ENCODE measurements around the gene SSTR5.

SSTR5 gene

DNA sequence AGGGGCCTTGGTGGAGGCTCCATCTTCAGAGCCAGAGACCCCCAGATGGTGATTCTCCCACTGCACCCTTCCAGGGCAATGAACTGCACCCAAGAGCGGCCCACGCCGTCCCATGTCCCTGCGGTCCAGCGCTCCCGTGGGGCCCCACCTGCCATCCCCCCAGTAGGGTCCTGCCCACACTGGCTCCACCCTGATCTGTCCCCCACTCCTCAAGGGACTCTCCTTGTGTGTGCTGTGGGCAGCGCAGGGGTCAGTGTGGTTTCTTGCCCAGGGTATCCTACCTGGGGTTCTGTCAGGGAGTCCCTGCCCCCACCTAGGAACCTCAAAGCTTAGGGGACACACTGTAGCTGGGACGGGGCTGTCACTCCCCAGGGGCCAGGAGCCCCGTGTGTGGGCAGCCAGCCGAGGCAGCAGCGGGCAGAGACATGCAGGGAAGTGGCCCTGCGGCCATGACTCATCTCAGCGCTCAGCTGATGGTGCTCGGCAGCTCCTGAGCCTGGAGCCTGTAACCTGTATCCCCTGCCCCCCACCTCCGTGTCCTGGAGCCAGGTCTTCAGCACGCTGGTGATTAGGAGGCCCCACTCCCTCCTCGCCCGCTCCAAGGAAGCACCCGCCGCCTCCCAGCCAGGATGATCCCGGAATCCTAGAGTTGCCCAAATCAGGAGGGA is 35.7 kb upstream of the SSTR5 start:
- H3K9ac ChIP-seq (ENCODE audit: low read length), result no peak overlapping the region
- H2AFZ ChIP-seq (ENCODE audit: insufficient read depth, low read length, poor library complexity), result no peak overlapping the region
- no peak overlapping the region for H3K23ac ChIP-seq (ENCODE audit: low read length)
- no peaks in the 10 kb centered on the region for H3K79me2 ChIP-seq (ENCODE audit: control insufficient read depth, insufficient read depth, low read length, poor library complexity)
- H3K36me3 ChIP-seq (ENCODE audit: control insufficient read depth in 1 of 2, insufficient read depth in 2 of 2, low read length in 2 of 2), result no peaks in the 10 kb centered on the region
- H4K8ac ChIP-seq (ENCODE audit: low read depth, low read length), result no peak overlapping the region
- no peak overlapping the region for H3K27ac ChIP-seq (ENCODE audit: low read depth, low read length)
- H3K9me3 ChIP-seq (ENCODE audit: insufficient read depth, low read depth, low read length), result peaks cover 36% of the 10 kb centered on the region
- no peak overlapping the region for H3K4me3 ChIP-seq (ENCODE audit: low read depth, low read length)
- no peak overlapping the region for H3K14ac ChIP-seq (ENCODE audit: low read length)
- no peak overlapping the region for H4K91ac ChIP-seq (ENCODE audit: low read depth, low read length)
- H3K18ac ChIP-seq (ENCODE audit: low read length), result no peak overlapping the region
- H3K4ac ChIP-seq (ENCODE audit: low read depth, low read length), result no peak overlapping the region
- no peaks in the 10 kb centered on the region for H3K79me1 ChIP-seq (ENCODE audit: low read length)
- DNase-seq, result no peak
- H3K27me3 ChIP-seq (ENCODE audit: insufficient read depth, low read length), result no peaks in the 10 kb centered on the region
- no peak overlapping the region for H2AK5ac ChIP-seq (ENCODE audit: low read length)
- no peak overlapping the region for H3K4me2 ChIP-seq (ENCODE audit: low read length)
- no peak overlapping the region for H4K12ac ChIP-seq (ENCODE audit: low read depth, low read length)
- H2BK120ac ChIP-seq (ENCODE audit: insufficient read depth, low read length, poor library complexity), result no peak overlapping the region
- H3K4me1 ChIP-seq (ENCODE audit: control insufficient read depth in 1 of 2, insufficient read depth in 2 of 2, low read length in 2 of 2), result peaks cover 3 to 4% of the 10 kb centered on the region in 2 experiments
- WGBS (ENCODE audit: extremely low coverage, insufficient coverage, insufficient read length), result no CpG with 5 or more reads among the region's 21 CpGs
- H2BK12ac ChIP-seq (ENCODE audit: low read length), result no peak overlapping the region
- H2BK5ac ChIP-seq (ENCODE audit: low read depth, low read length, poor library complexity), result no peak overlapping the region

DNA sequence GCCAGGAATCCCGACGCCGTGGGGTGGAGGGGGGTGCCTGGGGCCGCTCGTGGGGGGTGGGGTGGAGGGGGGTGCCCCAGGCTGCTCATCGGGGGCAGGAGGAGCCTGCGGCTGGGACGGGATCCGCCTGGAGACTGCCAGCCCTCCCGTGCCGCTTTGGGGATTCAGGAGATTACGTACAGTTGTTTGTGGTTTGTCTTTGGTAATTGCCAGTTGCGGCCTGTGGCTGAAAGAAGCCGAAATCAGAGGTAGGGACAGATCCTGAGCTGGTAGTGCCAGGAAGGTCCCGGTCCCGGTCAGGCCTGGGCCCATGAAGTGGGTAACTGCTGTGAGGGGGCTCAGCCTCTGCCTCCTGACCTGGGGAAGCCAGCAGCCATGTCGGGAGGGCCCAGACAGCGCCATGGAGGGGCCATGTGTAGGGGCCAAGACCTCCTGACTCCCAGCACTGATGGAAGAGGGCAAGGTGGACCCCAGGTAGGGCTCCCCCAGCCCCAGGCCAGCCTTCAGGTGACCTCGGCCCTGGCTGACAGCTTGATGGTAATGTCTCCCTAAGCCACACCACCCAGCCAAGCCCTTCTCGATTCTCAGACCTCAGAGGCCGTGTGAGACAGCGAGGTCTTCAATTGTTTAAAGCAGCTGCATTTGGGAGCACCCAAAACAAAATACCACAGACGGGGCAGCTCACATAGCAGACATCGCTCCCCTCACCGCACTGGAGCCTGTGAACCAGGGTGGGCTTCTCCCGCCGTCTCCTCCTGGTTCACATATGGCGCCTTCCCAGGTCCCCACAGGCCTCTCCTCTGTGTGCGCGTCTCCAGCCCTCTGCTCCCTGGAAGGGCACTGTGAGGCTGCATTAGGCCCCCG is 34.9 kb upstream of the SSTR5 start:
- H2BK5ac ChIP-seq (ENCODE audit: low read depth, low read length, poor library complexity), result no peak overlapping the region
- H3K27me3 ChIP-seq (ENCODE audit: insufficient read depth, low read length), result no peaks in the 10 kb centered on the region
- H3K9ac ChIP-seq (ENCODE audit: low read length), result no peak overlapping the region
- H4K12ac ChIP-seq (ENCODE audit: low read depth, low read length), result no peak overlapping the region
- peaks cover 37% of the 10 kb centered on the region for H3K9me3 ChIP-seq (ENCODE audit: insufficient read depth, low read depth, low read length)
- no peaks in the 10 kb centered on the region for H3K79me2 ChIP-seq (ENCODE audit: control insufficient read depth, insufficient read depth, low read length, poor library complexity)
- no peak overlapping the region for H3K27ac ChIP-seq (ENCODE audit: low read depth, low read length)
- H3K36me3 ChIP-seq (ENCODE audit: control insufficient read depth in 1 of 2, insufficient read depth in 2 of 2, low read length in 2 of 2), result no peaks in the 10 kb centered on the region
- H2BK12ac ChIP-seq (ENCODE audit: low read length), result no peak overlapping the region
- no CpG with 5 or more reads among the region's 31 CpGs for WGBS (ENCODE audit: extremely low coverage, insufficient coverage, insufficient read length)
- H2BK120ac ChIP-seq (ENCODE audit: insufficient read depth, low read length, poor library complexity), result no peak overlapping the region
- no peak overlapping the region for H3K4ac ChIP-seq (ENCODE audit: low read depth, low read length)
- H3K4me3 ChIP-seq (ENCODE audit: low read depth, low read length), result no peak overlapping the region
- no peak overlapping the region for H2AFZ ChIP-seq (ENCODE audit: insufficient read depth, low read length, poor library complexity)
- no peak overlapping the region for H4K91ac ChIP-seq (ENCODE audit: low read depth, low read length)
- no peaks in the 10 kb centered on the region for H3K79me1 ChIP-seq (ENCODE audit: low read length)
- H2AK5ac ChIP-seq (ENCODE audit: low read length), result no peak overlapping the region
- H3K23ac ChIP-seq (ENCODE audit: low read length), result no peak overlapping the region
- DNase-seq, result no peak
- peaks cover 3 to 4% of the 10 kb centered on the region in 2 experiments for H3K4me1 ChIP-seq (ENCODE audit: control insufficient read depth in 1 of 2, insufficient read depth in 2 of 2, low read length in 2 of 2)
- H3K14ac ChIP-seq (ENCODE audit: low read length), result no peak overlapping the region
- no peak overlapping the region for H3K4me2 ChIP-seq (ENCODE audit: low read length)
- no peak overlapping the region for H3K18ac ChIP-seq (ENCODE audit: low read length)
- no peak overlapping the region for H4K8ac ChIP-seq (ENCODE audit: low read depth, low read length)

- no peak overlapping the region for H2AFZ ChIP-seq (ENCODE audit: insufficient read depth, low read length, poor library complexity)
- H4K12ac ChIP-seq (ENCODE audit: low read depth, low read length), result no peak overlapping the region
- H3K4me1 ChIP-seq (ENCODE audit: control insufficient read depth in 1 of 2, insufficient read depth in 2 of 2, low read length in 2 of 2), result peaks cover 3 to 4% of the 10 kb centered on the region in 2 experiments
- H2BK5ac ChIP-seq (ENCODE audit: low read depth, low read length, poor library complexity), result no peak overlapping the region
- H3K23ac ChIP-seq (ENCODE audit: low read length), result no peak overlapping the region
- no peak overlapping the region for H3K9ac ChIP-seq (ENCODE audit: low read length)
- no peak overlapping the region for H4K91ac ChIP-seq (ENCODE audit: low read depth, low read length)
- H3K36me3 ChIP-seq (ENCODE audit: control insufficient read depth in 1 of 2, insufficient read depth in 2 of 2, low read length in 2 of 2), result no peaks in the 10 kb centered on the region
- H2BK12ac ChIP-seq (ENCODE audit: low read length), result no peak overlapping the region
- no peak overlapping the region for H3K4ac ChIP-seq (ENCODE audit: low read depth, low read length)
- no peak overlapping the region for H3K14ac ChIP-seq (ENCODE audit: low read length)
- no peak overlapping the region for H3K18ac ChIP-seq (ENCODE audit: low read length)
- no peak overlapping the region for H3K4me3 ChIP-seq (ENCODE audit: low read depth, low read length)
- no peak overlapping the region for H2AK5ac ChIP-seq (ENCODE audit: low read length)
- no peak overlapping the region for H3K27ac ChIP-seq (ENCODE audit: low read depth, low read length)
- WGBS (ENCODE audit: extremely low coverage, insufficient coverage, insufficient read length), result no CpG with 5 or more reads among the region's 12 CpGs
- H2BK120ac ChIP-seq (ENCODE audit: insufficient read depth, low read length, poor library complexity), result no peak overlapping the region
- no peaks in the 10 kb centered on the region for H3K27me3 ChIP-seq (ENCODE audit: insufficient read depth, low read length)
- no peaks in the 10 kb centered on the region for H3K79me2 ChIP-seq (ENCODE audit: control insufficient read depth, insufficient read depth, low read length, poor library complexity)
- DNase-seq, result no peak
- no peak overlapping the region for H4K8ac ChIP-seq (ENCODE audit: low read depth, low read length)
- H3K4me2 ChIP-seq (ENCODE audit: low read length), result no peak overlapping the region
- H3K9me3 ChIP-seq (ENCODE audit: insufficient read depth, low read depth, low read length), result peaks cover 32% of the 10 kb centered on the region
- no peaks in the 10 kb centered on the region for H3K79me1 ChIP-seq (ENCODE audit: low read length)
Observed at GRCh38 chr16:1038932-1039331, 33.6 kb upstream of the SSTR5 start.

GRCh38 chr16:1039762-1040161 is 32.8 kb upstream of the SSTR5 start:
- peak in 1 of 2 donors; percentile 43 for DNase-seq
- Histone ChIP-seq H3K9me3 (ENCODE audit: insufficient read depth, low read depth, low read length) (peaks cover 27% of the 10 kb centered on the region), H4K91ac (ENCODE audit: low read depth, low read length) (no peak overlapping the region), H3K27ac (ENCODE audit: low read depth, low read length) (no peak overlapping the region), H2AK5ac (ENCODE audit: low read length) (no peak overlapping the region), H3K79me1 (ENCODE audit: low read length) (no peaks in the 10 kb centered on the region), H3K36me3 (ENCODE audit: control insufficient read depth in 1 of 2, insufficient read depth in 2 of 2, low read length in 2 of 2) (no peaks in the 10 kb centered on the region), H3K23ac (ENCODE audit: low read length) (no peak overlapping the region), H2BK120ac (ENCODE audit: insufficient read depth, low read length, poor library complexity) (no peak overlapping the region), H3K79me2 (ENCODE audit: control insufficient read depth, insufficient read depth, low read length, poor library complexity) (no peaks in the 10 kb centered on the region), H4K8ac (ENCODE audit: low read depth, low read length) (no peak overlapping the region), H4K12ac (ENCODE audit: low read depth, low read length) (no peak overlapping the region), H2BK12ac (ENCODE audit: low read length) (no peak overlapping the region), H3K4me1 (ENCODE audit: control insufficient read depth in 1 of 2, insufficient read depth in 2 of 2, low read length in 2 of 2) (peaks cover 3 to 4% of the 10 kb centered on the region in 2 experiments), H2BK5ac (ENCODE audit: low read depth, low read length, poor library complexity) (no peak overlapping the region), H3K14ac (ENCODE audit: low read length) (no peak overlapping the region), H3K4me3 (ENCODE audit: low read depth, low read length) (no peak overlapping the region), H3K4me2 (ENCODE audit: low read length) (no peak overlapping the region), H3K18ac (ENCODE audit: low read length) (no peak overlapping the region), H3K27me3 (ENCODE audit: insufficient read depth, low read length) (no peaks in the 10 kb centered on the region), H3K4ac (ENCODE audit: low read depth, low read length) (no peak overlapping the region), H2AFZ (ENCODE audit: insufficient read depth, low read length, poor library complexity) (no peak overlapping the region), H3K9ac (ENCODE audit: low read length) (no peak overlapping the region)
- no CpG with 5 or more reads among the region's 11 CpGs for WGBS (ENCODE audit: extremely low coverage, insufficient coverage, insufficient read length)
